Fibroblast of mammary gland (primary cell): ENCODE measurements around the gene KLHL10.
"Not testable (repeated sequence)": the region's sequence is repeated elsewhere in the genome, so short reads cannot be mapped to it uniquely, and the experiment has no call there.

Source experiments
- DNase-seq: peaks from one replicate; pipeline ENCODE4 v3.0.0-alpha.2; 2010; ENCODE audit warnings: low read depth
- H3K4me3 ChIP-seq: 2 replicates; pipeline ENCODE4 v1.5.1; 2011; ENCODE audit warnings: low read depth, mild to moderate bottlenecking, low read length, moderate library complexity; ENCODE audit not compliant: control insufficient read depth
- CTCF ChIP-seq: conservative IDR thresholded peaks from 2 replicates; pipeline ENCODE4 v1.5.1; 2011; ENCODE audit warnings: low read depth, low read length, inconsistent platforms; ENCODE audit not compliant: control insufficient read depth, insufficient read depth

Gene KLHL10

GRCh38 chr17:41844971-41845370, 7.3 kb downstream of the KLHL10 start:
- H3K4me3 ChIP-seq = no peak overlapping the region
- DNase-seq = no peak
- no peak for TF ChIP-seq CTCF

GRCh38 chr17:41848788-41849187, 11.2 kb downstream of the KLHL10 start:
- no peak overlapping the region for H3K4me3 ChIP-seq
- DNase-seq = peak; percentile 64
- no peak for TF ChIP-seq CTCF

- no peak overlapping the region for H3K4me3 ChIP-seq
- no peak for DNase-seq
- TF ChIP-seq CTCF = no peak
Measured at GRCh38 chr17:41849251-41849990, 11.8 kb downstream of the KLHL10 start.

- not testable (repeated sequence) for DNase-seq, H3K4me3 ChIP-seq
Measured at GRCh38 chr17:41851382-41851781, 13.8 kb downstream of the KLHL10 start.

GRCh38 chr17:41860254-41860931, 22.8 kb downstream of the KLHL10 start:
- DNase-seq = no peak
- no peak for TF ChIP-seq CTCF
- H3K4me3 ChIP-seq = no peak overlapping the region

- no peak for DNase-seq
- H3K4me3 ChIP-seq = peak overlapping the region; percentile 86
- TF ChIP-seq CTCF = no peak
Measured at GRCh38 chr17:41863074-41863848, 25.6 kb downstream of the KLHL10 start.

GRCh38 chr17:41864498-41864835, 26.8 kb downstream of the KLHL10 start:
- TF ChIP-seq CTCF = no peak
- DNase-seq = no peak
- H3K4me3 ChIP-seq = peak overlapping the region; percentile 86
